Measurements from ENCODE around the gene PISD.

PISD gene

DNA sequence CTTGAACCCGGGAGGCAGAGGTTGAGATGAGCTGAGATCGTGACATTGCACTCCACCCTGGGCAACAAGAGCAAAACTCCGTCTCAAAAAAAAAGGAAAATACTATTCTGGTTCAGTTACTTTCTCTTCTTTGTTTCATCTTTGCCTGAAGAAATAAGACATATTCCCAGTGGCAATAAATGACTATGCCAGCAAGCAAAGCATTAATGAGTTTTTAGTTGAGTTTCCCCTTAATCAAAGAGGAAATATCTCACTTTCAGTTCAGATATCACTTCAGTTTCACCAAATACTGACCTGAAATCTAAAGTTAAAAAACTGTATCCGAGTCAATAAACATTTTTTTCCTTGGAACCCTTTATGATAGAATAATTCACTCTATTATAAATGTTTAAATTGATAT, 10.4 kb downstream of the PISD start:
- no peak overlapping the region for H3K4me3 ChIP-seq (ENCODE audit: low read length)
- DNase-seq (ENCODE audit: low read depth): no peak
- TF ChIP-seq, protein P1, sequence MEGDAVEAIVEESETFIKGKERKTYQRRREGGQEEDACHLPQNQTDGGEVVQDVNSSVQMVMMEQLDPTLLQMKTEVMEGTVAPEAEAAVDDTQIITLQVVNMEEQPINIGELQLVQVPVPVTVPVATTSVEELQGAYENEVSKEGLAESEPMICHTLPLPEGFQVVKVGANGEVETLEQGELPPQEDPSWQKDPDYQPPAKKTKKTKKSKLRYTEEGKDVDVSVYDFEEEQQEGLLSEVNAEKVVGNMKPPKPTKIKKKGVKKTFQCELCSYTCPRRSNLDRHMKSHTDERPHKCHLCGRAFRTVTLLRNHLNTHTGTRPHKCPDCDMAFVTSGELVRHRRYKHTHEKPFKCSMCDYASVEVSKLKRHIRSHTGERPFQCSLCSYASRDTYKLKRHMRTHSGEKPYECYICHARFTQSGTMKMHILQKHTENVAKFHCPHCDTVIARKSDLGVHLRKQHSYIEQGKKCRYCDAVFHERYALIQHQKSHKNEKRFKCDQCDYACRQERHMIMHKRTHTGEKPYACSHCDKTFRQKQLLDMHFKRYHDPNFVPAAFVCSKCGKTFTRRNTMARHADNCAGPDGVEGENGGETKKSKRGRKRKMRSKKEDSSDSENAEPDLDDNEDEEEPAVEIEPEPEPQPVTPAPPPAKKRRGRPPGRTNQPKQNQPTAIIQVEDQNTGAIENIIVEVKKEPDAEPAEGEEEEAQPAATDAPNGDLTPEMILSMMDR (conservative IDR thresholded peaks at IDR 0.05; ENCODE audit: low read depth, low read length): no peak

DNA sequence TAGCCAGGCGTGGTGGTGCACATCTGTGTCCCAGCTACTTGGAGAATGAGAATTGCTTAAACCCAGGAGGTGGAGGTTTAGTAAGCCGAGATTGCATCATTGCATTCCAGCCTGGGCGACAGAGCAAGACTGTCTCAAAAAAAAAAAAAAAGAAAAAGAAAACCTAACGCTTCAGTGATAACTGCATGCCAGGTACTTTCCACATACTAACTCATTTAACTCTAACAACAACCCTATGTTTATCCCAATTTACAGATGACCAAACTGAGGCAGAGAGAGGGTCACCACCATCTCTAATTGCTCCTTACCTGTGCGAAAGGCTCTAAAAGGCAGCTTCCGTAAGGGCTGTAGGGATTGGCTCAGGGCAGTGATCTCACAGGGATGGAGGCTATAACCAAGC, 11.6 kb downstream of the PISD start:
- DNase-seq (ENCODE audit: low read depth): no peak
- TF ChIP-seq, protein P1 (conservative IDR thresholded peaks at IDR 0.05; ENCODE audit: low read depth, low read length): no peak

DNA sequence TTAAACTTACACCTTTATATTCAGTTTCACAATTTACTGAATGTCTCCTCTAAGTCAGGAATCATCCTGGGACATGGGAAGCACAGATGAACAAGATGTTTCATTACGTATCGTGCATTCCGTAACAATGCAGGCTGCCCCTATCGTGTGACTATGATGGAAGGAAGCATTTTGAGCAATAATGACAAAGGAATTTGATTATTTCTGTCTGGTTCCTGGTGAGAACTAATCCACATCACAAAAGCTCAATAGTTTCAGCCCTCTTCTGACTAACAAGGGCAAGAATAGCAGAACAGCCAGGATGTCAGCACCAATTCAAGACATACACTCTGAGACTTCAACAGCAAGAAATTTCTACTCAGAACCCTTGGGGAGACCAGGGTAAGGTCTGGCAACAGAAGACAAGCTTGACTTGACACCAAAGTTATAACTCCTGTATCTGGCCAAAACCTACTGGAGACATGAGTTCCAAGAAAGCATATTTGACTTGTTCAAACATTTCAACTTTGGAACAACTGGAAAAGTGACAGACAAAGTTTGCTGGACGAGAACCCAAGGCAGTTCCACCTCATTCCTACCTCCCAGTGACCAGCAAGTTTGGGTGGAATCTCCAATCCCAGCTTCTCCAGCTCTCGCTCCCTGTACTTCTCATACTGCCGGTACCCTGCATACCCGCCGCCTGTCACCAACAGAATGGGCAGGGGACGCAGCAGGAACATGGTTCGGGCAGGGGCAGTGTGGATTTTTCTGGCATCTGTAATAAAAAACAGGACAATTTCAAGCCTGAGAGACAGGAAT, 14.3 kb downstream of the PISD start:
- peak; percentile 80 for DNase-seq (ENCODE audit: low read depth)
- TF ChIP-seq, protein P1 (conservative IDR thresholded peaks at IDR 0.05; ENCODE audit: low read depth, low read length): no peak
- no peak overlapping the region for H3K4me3 ChIP-seq (ENCODE audit: low read length)

More for the DNA sequence above, 11.6 kb downstream of the PISD start:
- H3K4me3 ChIP-seq (ENCODE audit: low read length): no peak overlapping the region

DNA sequence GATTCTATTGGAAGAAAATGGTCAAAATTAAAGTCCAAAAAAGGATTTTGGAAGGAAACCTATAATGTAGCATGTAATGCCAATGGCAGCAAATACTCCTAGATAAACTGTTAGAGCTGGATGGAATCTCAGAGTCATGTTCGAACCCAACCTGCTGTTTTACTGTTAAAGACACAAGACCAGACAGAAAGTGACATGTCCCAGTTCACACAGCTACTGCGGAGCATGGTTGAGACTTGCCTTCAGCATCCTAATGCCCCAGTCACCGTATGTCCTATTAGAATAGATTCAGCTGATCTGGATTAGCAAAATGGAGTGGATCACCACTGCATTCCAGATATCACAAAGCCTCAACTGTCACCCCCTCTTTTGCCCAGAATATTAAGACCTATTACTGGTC, 14.9 kb downstream of the PISD start:
- no peak overlapping the region for H3K4me3 ChIP-seq (ENCODE audit: low read length)
- TF ChIP-seq, protein P1 (conservative IDR thresholded peaks at IDR 0.05; ENCODE audit: low read depth, low read length): no peak
- no peak for DNase-seq (ENCODE audit: low read depth)

DNA sequence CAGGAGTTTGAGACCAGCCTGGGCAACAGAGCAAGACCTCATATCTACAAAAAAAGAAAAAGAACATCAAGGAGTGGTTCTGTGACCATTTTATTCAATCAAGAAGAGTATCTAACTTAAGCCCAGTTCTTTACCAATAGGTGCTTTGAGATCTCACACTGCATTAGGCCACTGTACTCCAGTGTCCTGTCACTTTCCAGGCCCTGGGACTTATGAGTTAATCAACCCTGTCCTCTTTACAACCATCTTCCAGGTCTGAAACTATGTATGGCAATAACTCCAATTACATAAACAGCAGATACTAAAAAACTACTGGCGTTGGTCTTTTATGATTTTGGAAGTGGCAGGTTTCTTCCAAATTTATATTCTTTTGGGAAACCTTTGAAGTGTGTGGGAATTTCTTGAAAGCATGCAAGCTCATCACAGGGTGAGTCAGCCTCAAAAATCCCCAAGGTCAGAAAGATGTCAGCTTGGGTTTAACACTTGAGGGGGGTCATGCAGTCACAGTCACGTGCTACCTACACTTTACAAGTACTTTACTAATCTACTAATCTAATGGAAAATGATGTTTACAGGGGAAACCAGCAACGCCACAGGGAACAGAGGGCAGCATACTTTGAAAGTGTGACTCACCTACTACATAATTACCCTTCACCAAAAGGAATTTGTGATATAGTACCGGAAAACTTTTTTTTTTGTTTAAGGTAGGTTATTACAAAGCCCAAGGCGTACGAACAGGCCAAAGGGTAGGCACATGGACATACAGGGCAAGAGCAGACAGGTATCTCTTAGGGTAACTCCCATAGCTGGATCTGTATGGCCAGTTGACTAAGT, 15.6 kb downstream of the PISD start:
- TF ChIP-seq, protein P1 (conservative IDR thresholded peaks at IDR 0.05; ENCODE audit: low read depth, low read length): no peak
- no peak overlapping the region for H3K4me3 ChIP-seq (ENCODE audit: low read length)
- peak; percentile 98 for DNase-seq (ENCODE audit: low read depth)

DNA sequence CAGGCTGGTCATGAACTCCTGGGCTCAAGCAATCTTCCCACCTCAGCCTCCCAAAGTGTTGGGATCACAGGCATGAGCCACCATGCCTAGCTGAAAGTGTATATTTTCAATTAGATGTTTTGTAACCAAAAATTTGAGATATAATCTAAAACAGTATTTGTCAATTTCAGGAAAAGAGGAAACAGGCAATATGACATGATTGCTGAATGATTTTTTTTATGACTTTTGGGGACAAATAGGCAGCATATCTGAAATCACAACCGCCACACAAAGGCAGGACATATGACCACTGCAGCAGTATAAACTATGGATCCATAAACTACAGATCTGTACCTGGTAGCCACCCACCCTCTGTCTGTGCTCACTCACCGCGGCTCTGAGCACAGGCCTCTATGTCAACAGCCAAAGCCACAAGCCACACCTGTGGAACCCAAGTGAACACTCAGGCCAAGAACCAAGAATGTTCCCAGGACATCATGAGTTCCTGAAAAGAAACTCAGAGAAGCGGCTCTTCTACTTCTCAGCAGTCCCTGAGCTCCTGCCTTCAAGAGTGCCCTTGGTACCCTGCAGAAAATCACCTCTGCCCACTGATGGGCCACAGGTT, 22.5 kb downstream of the PISD start:
- TF ChIP-seq, protein P1 (conservative IDR thresholded peaks at IDR 0.05; ENCODE audit: low read depth, low read length): no peak
- DNase-seq (ENCODE audit: low read depth): no peak
- no peak overlapping the region for H3K4me3 ChIP-seq (ENCODE audit: low read length)
